GM12878 (cell line): ENCODE results near the gene UNC80. TPM values are rescaled to one million over a fixed set of nuclear protein-coding genes. Genes with fewer than 3 reads are reported as not detected.
A peak's percentile ranks its signal among the peaks of the same experiment; 100 is the strongest.

Experiments
- BMI1 ChIP-seq: fragments of 450-650 bp; IDR thresholded peaks from 2 replicates; pipeline ENCODE4 v1.6.1; 2016; ENCODE audit warnings: mild to moderate bottlenecking, moderate library complexity, borderline replicate concordance
- CBFB ChIP-seq: IDR thresholded peaks from 2 replicates; pipeline ENCODE4 v1.6.1; 2016; ENCODE audit warnings: antibody characterized with exemption, low read depth
- E2F4 ChIP-seq: IDR thresholded peaks from 2 replicates; pipeline ENCODE4 v1.6.1; 2012; ENCODE audit warnings: low read depth, low read length, improper control_type of control experiment
- FOXM1 ChIP-seq: IDR thresholded peaks from 2 replicates; pipeline ENCODE4 v1.6.1; 2012; ENCODE audit warnings: low read depth, mild to moderate bottlenecking, inconsistent platforms, low read length, moderate library complexity
- HCFC1 ChIP-seq: fragments of 150-350 bp; IDR thresholded peaks from 2 replicates; pipeline ENCODE4 v1.6.1; 2014; ENCODE audit warnings: low read length
- HDGF ChIP-seq: fragments of 450-650 bp; IDR thresholded peaks from 2 replicates; pipeline ENCODE4 v1.6.1; 2016; ENCODE audit warnings: antibody characterized with exemption
- IKZF1 ChIP-seq: fragments of 450-650 bp; conservative IDR thresholded peaks from 2 replicates; pipeline ENCODE4 v1.6.1; 2017; ENCODE audit warnings: antibody characterized with exemption, mild to moderate bottlenecking
- IRF3 ChIP-seq: fragments of 450-650 bp; IDR thresholded peaks from 2 replicates; pipeline ENCODE4 v1.6.1; 2014; ENCODE audit warnings: mild to moderate bottlenecking
- JUND ChIP-seq: IDR thresholded peaks from 2 replicates; pipeline ENCODE4 v1.6.1; 2012; ENCODE audit warnings: low read depth, mild to moderate bottlenecking, low read length, improper control_type of control experiment, moderate library complexity
- MLLT1 ChIP-seq: fragments of 450-650 bp; IDR thresholded peaks from 2 replicates; pipeline ENCODE4 v1.6.1; 2016; ENCODE audit warnings: mild to moderate bottlenecking
- NRF1 ChIP-seq: conservative IDR thresholded peaks from 2 replicates; pipeline ENCODE4 v1.6.1; 2011; ENCODE audit warnings: mild to moderate bottlenecking, low read depth, low read length, improper control_type of control experiment
- PAX8 ChIP-seq: fragments of 450-650 bp; IDR thresholded peaks from 2 replicates; pipeline ENCODE4 v1.6.1; 2017; ENCODE audit warnings: mild to moderate bottlenecking, moderate library complexity
- PKNOX1 ChIP-seq: fragments of 450-650 bp; IDR thresholded peaks from 2 replicates; pipeline ENCODE4 v1.6.1; 2016; ENCODE audit warnings: mild to moderate bottlenecking
- POLR2AphosphoS2 ChIP-seq: IDR thresholded peaks from 2 replicates; pipeline ENCODE4 v1.6.1; 2011; ENCODE audit warnings: low read depth, mild to moderate bottlenecking, low read length, improper control_type of control experiment, moderate library complexity
- RAD51 ChIP-seq: fragments of 450-650 bp; IDR thresholded peaks from 2 replicates; pipeline ENCODE4 v1.6.1; 2016; ENCODE audit warnings: moderate library complexity, mild to moderate bottlenecking, inconsistent platforms
- RCOR1 ChIP-seq: conservative IDR thresholded peaks from 2 replicates; pipeline ENCODE4 v1.6.1; 2012; ENCODE audit warnings: low read depth, low read length, improper control_type of control experiment
- RELB ChIP-seq: fragments of 450-650 bp; IDR thresholded peaks from 2 replicates; pipeline ENCODE4 v1.6.1; 2017; ENCODE audit warnings: low read depth, mild to moderate bottlenecking, moderate library complexity
- RUNX3 ChIP-seq: IDR thresholded peaks from 2 replicates; pipeline ENCODE4 v1.6.1; 2012; ENCODE audit warnings: low read length, inconsistent platforms
- SIN3A ChIP-seq: IDR thresholded peaks from 2 replicates; pipeline ENCODE4 v1.6.1; 2012; ENCODE audit warnings: low read depth, low read length, improper control_type of control experiment
- SMARCA5 ChIP-seq: fragments of 450-650 bp; IDR thresholded peaks from 2 replicates; pipeline ENCODE4 v1.6.1; 2017; ENCODE audit warnings: mild to moderate bottlenecking
- SP1 ChIP-seq: IDR thresholded peaks from one replicate; pipeline ENCODE4 v1.6.1; 2011; ENCODE audit warnings: low read depth, low read length
- WRNIP1 ChIP-seq: IDR thresholded peaks from 2 replicates; pipeline ENCODE4 v1.6.1; 2011; ENCODE audit warnings: low read depth, low read length, improper control_type of control experiment, borderline replicate concordance
- polyA plus RNA-seq, 11 experiments: library from polyadenylated mRNA; depleted of rRNA in 4 of 11; unstranded in 6 of 11; stranded (reverse) in 5 of 11; fragments of >200 nt; fragmentation: Nextera tagmentation in 4 of 11; fragmentation: Illumina TruSeq in 1 of 11; extraction: Ambion mirVana in 4 of 11; extraction: Trizol in 1 of 11; gene quantifications; 1 replicate in 1 of 11; 2 replicates in 10 of 11; pipeline versions ENCODE4 v1.2.1 to v1.2.3, GENCODE V29; 2011 to 2016; ENCODE audit warnings: inconsistent platforms in 2 of 11, missing spikeins in 2 of 11, low read depth in 1 of 11
- total RNA-seq, 4 experiments: library from RNA; depleted of rRNA in 3 of 4; stranded (reverse); fragments of >200 nt in 3 of 4; fragmentation: Illumina TruSeq in 1 of 4; extraction: Trizol in 1 of 4; gene quantifications; 2 replicates each; pipeline versions ENCODE4 v1.2.1 to v1.2.3, GENCODE V29; 2013 to 2021

UNC80 gene
- total and polyA plus RNA-seq, 10 of the 15 experiments (the other 5 are each of a cell fraction or from before 2014, with no cell fraction given) = not detected

GRCh38 chr2:210002158-210003157 is 230.8 kb downstream of the UNC80 start, which contains the start of gene RPE (continued):
- TF ChIP-seq RELB = peak; percentile 69
- peak; percentile 56; the same call in 1 of the 2 replicates for TF ChIP-seq CBFB
- TF ChIP-seq SIN3A = peak; percentile 40
- no peak for TF ChIP-seq RCOR1
- TF ChIP-seq SMARCA5 = 0 out of 2 replicates have a peak, but pooled peaks have one; percentile 49
- peak; percentile 28; the same call in 1 of the 2 replicates for TF ChIP-seq POLR2AphosphoS2
- TF ChIP-seq RAD51 = no peak
- no peak for TF ChIP-seq BMI1
- no peak for TF ChIP-seq E2F4
- peak; percentile 40 for TF ChIP-seq SP1
- no peak for TF ChIP-seq WRNIP1
- TF ChIP-seq RUNX3 = peak; percentile 79
- TF ChIP-seq PKNOX1 = peak; percentile 83
- TF ChIP-seq IKZF1 = peak; percentile 70
- no peak for TF ChIP-seq JUND
- TF ChIP-seq MLLT1 = peak; percentile 55; the same call in 1 of the 2 replicates
- TF ChIP-seq IRF3 = no peak
- TF ChIP-seq HCFC1 = peak; percentile 48; the same call in 1 of the 2 replicates
- no peak for TF ChIP-seq FOXM1
- TF ChIP-seq NRF1 = no peak
- no peak for TF ChIP-seq PAX8
- TF ChIP-seq HDGF = peak; percentile 85; the same call in 1 of the 2 replicates
